Tibial artery (tissue), 4 donors: Measurements from ENCODE around the gene CLCA4.
"Not testable (repeated sequence)": the region's sequence is repeated elsewhere in the genome, so short reads cannot be mapped to it uniquely, and the experiment has no call there.

Experiments used
- DNase-seq, 2 donors: peaks; one replicate each; pipeline ENCODE4 v3.0.0-alpha.2; 2019
- H3K27ac ChIP-seq, 2 donors: fragments of 200-600 bp; sonication (generic) in 1 of 2; 1 replicate in 1 of 2; 2 replicates in 1 of 2; pipeline ENCODE4 v1.5.1; 2018 to 2019; ENCODE audit warnings: mild to moderate bottlenecking in 1 of 2
- H3K27me3 ChIP-seq, 2 donors: fragments of 200-600 bp; sonication (generic) in 1 of 2; one replicate each; pipeline versions ENCODE4 v1.5.1 to v1.6.0; 2016 to 2019
- H3K36me3 ChIP-seq, 3 donors: fragments of 200-600 bp; sonication (generic) in 2 of 3; one replicate each; pipeline ENCODE4 v1.5.1; 2016 to 2019; ENCODE audit warnings: mild to moderate bottlenecking in 2 of 3
- H3K4me1 ChIP-seq, 4 donors: fragments of 200-600 bp; sonication (generic) in 2 of 4; 1 replicate in 3 of 4; 2 replicates in 1 of 4; pipeline ENCODE4 v1.5.1; 2016 to 2019
- H3K4me3 ChIP-seq, 2 donors: fragments of 200-600 bp; sonication (generic) in 1 of 2; 1 replicate in 1 of 2; 2 replicates in 1 of 2; pipeline ENCODE4 v1.5.1; 2018 to 2019; ENCODE audit warnings: mild to moderate bottlenecking in 2 of 2
- H3K9me3 ChIP-seq, 3 donors: fragments of 200-600 bp; sonication (generic) in 1 of 3; one replicate each; pipeline ENCODE4 v1.5.1; 2016 to 2019
- intact Hi-C: fragments of 100-400 bp; cut with DNase I; formaldehyde crosslinking; loops from one replicate; pipeline ENCODE4 v1.15.0; 2023; ENCODE audit warnings: low total_unique reads
- TF ChIP-seq, protein P1 (sequence below), 2 experiments: fragments of 200-600 bp in 1 of 2; fragments of 450-650 bp in 1 of 2; IDR thresholded peaks; one replicate each; pipeline ENCODE4 v1.5.1; 2017 to 2019; ENCODE audit warnings: antibody characterized with exemption in 2 of 2, mild to moderate bottlenecking in 1 of 2, moderate library complexity in 1 of 2

The CLCA4 gene

DNA sequence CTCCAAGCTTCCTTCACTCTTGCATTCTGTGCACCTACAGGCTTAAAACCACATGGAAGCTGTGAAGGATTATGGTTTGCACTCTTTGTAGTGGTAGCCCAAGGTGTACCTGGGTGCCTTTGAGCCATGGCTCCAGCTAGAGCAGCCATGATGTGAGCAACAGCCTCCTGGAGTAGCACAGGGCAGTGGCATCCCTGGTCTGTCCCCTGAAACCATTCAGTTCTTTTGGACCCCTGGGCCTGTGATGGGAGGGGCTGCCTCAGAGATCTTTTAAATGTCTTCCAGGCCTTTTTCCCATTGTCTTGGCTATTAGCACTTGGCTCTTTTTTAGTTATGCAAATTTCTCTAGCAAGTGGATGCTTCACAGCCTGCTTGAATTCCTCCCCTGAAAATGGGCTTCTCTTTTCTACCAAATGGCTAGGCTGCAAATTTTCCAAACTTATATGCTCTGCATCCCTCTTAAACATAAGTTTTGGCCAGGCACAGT, 47.4 kb downstream of the CLCA4 start:
- no peaks in the 10 kb centered on the region for H3K4me1 ChIP-seq
- TF ChIP-seq, protein P1, sequence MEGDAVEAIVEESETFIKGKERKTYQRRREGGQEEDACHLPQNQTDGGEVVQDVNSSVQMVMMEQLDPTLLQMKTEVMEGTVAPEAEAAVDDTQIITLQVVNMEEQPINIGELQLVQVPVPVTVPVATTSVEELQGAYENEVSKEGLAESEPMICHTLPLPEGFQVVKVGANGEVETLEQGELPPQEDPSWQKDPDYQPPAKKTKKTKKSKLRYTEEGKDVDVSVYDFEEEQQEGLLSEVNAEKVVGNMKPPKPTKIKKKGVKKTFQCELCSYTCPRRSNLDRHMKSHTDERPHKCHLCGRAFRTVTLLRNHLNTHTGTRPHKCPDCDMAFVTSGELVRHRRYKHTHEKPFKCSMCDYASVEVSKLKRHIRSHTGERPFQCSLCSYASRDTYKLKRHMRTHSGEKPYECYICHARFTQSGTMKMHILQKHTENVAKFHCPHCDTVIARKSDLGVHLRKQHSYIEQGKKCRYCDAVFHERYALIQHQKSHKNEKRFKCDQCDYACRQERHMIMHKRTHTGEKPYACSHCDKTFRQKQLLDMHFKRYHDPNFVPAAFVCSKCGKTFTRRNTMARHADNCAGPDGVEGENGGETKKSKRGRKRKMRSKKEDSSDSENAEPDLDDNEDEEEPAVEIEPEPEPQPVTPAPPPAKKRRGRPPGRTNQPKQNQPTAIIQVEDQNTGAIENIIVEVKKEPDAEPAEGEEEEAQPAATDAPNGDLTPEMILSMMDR (IDR thresholded peaks at IDR 0.05) = no peak
- intact Hi-C loops = no loop called here
- no peak overlapping the region for H3K4me3 ChIP-seq
- H3K9me3 ChIP-seq = peaks cover 0 to 25% (median 11%) of the 10 kb centered on the region in 3 donors
- H3K27me3 ChIP-seq = no peaks in the 10 kb centered on the region
- H3K27ac ChIP-seq = no peak overlapping the region
- DNase-seq = no peak
- H3K36me3 ChIP-seq = no peaks in the 10 kb centered on the region

DNA sequence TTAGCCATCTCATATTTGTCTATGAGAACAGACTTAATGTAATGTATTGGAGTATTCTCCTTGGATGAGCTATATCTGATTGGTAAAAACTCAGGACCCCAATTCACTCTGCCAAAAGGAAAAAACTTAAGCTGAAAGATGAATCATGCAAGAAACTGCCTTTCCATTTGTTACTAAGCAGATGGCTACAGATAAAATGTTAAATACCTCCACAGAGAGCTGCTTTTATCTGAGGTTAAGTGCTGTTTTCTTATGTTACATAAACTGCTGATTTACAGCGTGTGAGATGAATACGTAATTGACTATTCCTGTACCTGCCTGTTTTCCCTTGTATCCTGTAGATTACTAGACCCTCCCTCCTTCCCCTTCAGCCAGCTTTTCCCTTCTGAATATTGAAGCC, 49.3 kb downstream of the CLCA4 start:
- Histone ChIP-seq H3K4me3 (no peak overlapping the region), H3K27me3 (no peaks in the 10 kb centered on the region), H3K4me1 (no peaks in the 10 kb centered on the region), H3K27ac (no peak overlapping the region), H3K36me3 (no peaks in the 10 kb centered on the region), H3K9me3 (peaks cover 0 to 25% (median 11%) of the 10 kb centered on the region in 3 donors)
- no peak for DNase-seq
- TF ChIP-seq, protein P1 (IDR thresholded peaks at IDR 0.05) = no peak
- intact Hi-C loops = no loop called here

DNA sequence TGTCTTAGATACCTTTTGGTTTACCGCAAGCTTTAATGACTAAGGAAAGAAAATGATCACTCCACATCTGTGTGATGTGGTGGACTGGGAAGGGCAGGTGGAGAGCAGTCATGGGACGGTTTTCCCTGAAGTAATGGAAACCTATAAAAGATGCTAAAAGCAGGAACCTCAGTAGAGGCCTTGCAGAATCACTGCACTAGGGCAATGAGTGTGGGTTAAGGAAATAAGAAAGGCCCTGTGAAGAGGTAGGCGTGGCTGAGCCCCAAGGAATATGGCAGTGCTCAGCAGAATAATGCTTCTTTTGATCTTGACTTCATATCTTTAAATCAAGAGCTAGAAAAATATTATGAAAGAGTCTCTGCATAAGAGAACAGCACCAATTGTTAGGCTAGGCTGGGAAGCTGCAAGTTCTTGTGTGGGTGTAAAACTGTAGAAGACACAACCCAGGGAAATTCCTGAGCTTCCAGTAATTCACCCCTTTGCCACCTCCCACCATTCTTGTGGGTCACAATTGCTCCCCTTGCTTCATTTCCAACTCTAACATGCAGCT, 49.9 kb downstream of the CLCA4 start:
- Histone ChIP-seq H3K9me3 (peaks cover 0 to 25% (median 11%) of the 10 kb centered on the region in 3 donors), H3K27ac (no peak overlapping the region), H3K27me3 (no peaks in the 10 kb centered on the region), H3K4me1 (no peaks in the 10 kb centered on the region), H3K36me3 (no peaks in the 10 kb centered on the region), H3K4me3 (no peak overlapping the region)
- intact Hi-C loops = no loop called here
- TF ChIP-seq, protein P1 (IDR thresholded peaks at IDR 0.05) = no peak
- no peak for DNase-seq

DNA sequence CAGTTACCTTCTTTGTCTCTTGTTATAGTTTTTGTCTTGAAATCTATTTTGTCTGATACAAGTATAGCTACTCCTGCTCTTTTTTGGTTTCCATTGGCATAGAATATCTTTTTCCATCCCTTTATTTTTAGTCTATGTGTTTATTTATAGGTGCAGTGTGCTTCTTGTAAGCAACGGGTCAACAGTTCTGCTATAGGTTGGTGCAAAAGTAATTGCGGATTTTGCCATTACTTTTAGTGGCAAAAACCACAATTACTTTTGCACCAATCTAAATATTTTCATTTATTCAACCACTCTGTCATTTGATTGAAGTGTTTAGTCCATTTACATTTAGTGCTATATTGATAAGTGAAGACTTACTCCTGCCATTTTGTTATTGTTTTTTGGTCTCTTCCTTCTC, 59.2 kb downstream of the CLCA4 start:
- H3K27ac ChIP-seq, DNase-seq, H3K9me3 ChIP-seq, H3K27me3 ChIP-seq, H3K4me1 ChIP-seq, intact Hi-C loops, H3K4me3 ChIP-seq, H3K36me3 ChIP-seq: not testable (repeated sequence)

DNA sequence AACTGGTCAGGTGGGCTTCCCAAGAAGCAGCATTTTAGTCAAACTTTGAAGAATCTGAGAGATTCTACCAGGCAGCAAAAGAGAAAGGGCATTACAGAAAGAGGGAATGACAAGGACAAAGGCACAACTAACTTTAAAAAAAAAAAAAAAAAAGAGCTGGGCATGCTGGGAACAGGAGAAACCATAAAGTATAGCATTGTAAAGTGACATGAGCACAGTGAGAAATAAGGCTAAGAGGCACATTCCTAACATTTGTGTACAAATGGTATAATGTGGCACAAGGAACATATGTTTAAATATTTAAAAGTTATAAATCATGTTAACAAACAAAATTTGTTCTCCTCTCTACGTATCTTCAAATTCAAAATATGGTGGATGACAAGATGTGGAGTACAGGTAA, 69.6 kb downstream of the CLCA4 start:
- H3K4me3 ChIP-seq = no peak overlapping the region
- H3K27ac ChIP-seq = no peak overlapping the region
- peaks cover 0 to 11% (median 0%) of the 10 kb centered on the region in 3 donors for H3K9me3 ChIP-seq
- H3K27me3 ChIP-seq = no peaks in the 10 kb centered on the region
- no peaks in the 10 kb centered on the region for H3K4me1 ChIP-seq
- DNase-seq = no peak
- no peaks in the 10 kb centered on the region for H3K36me3 ChIP-seq
- intact Hi-C loops = no loop called here
- TF ChIP-seq, protein P1 (IDR thresholded peaks at IDR 0.05) = no peak

DNA sequence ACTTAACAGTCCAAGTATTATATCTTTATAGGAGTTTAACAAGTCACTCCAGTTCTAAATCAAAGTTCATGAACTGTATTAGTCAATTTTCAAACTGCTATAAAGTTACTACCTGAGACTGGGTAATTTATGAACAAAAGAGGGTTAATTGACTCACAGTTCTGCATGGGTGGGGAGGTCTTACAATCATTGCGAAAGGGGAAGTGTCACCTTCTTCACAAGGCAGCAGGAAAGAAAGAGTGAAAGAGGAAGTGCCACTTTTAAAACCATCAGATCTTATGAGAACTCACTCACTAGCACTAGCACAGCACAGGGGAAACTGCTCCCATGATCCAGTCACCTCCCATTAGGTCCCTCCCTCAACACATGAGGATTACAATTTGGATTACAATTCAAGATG, 70.0 kb downstream of the CLCA4 start:
- intact Hi-C loops = no loop called here
- TF ChIP-seq, protein P1 (IDR thresholded peaks at IDR 0.05) = no peak
- H3K36me3 ChIP-seq = no peaks in the 10 kb centered on the region
- no peak for DNase-seq
- peaks cover 0 to 12% (median 0%) of the 10 kb centered on the region in 3 donors for H3K9me3 ChIP-seq
- no peaks in the 10 kb centered on the region for H3K4me1 ChIP-seq
- H3K27me3 ChIP-seq = no peaks in the 10 kb centered on the region
- no peak overlapping the region for H3K4me3 ChIP-seq
- no peak overlapping the region for H3K27ac ChIP-seq
